BE2C (cell line): ENCODE data around the gene CCDC102B.
"Not testable (repeated sequence)": the region's sequence is repeated elsewhere in the genome, so short reads cannot be mapped to it uniquely, and the experiment has no call there.

Source experiments
- DNase-seq: peaks from one replicate; pipeline ENCODE4 v3.0.0-alpha.2; 2020
- H3K27me3 ChIP-seq: fragments of 250-450 bp; sonication (Bioruptor Pico); 2 replicates; pipeline ENCODE4 v1.5.1; 2020; ENCODE audit warnings: mild to moderate bottlenecking
- H3K36me3 ChIP-seq: fragments of 250-450 bp; sonication (Bioruptor Pico); 2 replicates; pipeline ENCODE4 v1.5.1; 2020; ENCODE audit warnings: mild to moderate bottlenecking
- H3K4me1 ChIP-seq: fragments of 250-450 bp; sonication (Bioruptor Pico); 2 replicates; pipeline ENCODE4 v1.5.1; 2020
- H3K4me3 ChIP-seq: 2 replicates; pipeline ENCODE4 v1.5.1; 2011; ENCODE audit warnings: low read depth, low read length
- H3K9me3 ChIP-seq: fragments of 250-450 bp; sonication (Bioruptor Pico); 2 replicates; pipeline ENCODE4 v1.5.1; 2020
- TF ChIP-seq, protein P1 (sequence below): IDR thresholded peaks from 2 replicates; pipeline ENCODE4 v1.5.1; 2012; ENCODE audit warnings: mild to moderate bottlenecking, low read depth, low read length

The CCDC102B gene

DNA sequence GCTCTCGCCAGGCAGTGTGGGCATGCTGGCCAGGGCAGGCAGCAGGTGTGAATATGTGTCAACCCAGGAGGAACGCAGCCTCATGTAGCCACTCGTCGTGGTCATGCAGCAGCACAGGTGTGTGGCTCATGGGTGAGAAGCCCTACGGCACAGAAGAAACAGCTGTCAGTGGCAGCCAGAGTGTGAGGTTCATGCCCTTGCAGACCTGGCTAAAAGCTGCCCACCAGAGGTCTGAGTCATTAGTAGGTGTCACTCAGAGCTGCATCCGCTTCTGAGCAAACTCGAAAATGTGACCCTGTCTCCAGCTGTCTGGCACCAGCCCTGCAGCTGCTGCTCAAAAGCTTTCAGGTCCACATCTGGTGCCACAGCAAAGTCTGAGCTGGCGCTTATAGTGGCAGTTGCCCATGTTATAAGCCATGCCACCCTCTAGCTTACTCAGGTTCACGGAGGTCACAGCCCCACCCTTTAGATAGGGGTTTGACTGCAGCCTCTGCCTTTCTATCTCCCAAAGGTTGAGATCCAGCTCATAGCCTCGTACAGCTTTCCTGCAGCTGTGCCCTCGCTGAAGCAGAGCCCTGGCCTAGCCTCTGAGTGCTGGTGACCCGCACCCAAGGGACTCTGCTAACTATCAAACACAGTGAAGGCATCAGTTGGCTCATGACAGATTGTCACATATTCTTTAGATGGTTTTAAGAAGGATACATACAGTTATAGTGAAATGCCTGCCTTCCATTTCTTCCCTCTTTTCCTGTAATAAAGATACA, 195.0 kb downstream of the CCDC102B start:
- no peaks in the 10 kb centered on the region for H3K27me3 ChIP-seq
- H3K4me1 ChIP-seq = peaks cover 4% of the 10 kb centered on the region; the same call in 1 of the 2 replicates
- TF ChIP-seq, protein P1, sequence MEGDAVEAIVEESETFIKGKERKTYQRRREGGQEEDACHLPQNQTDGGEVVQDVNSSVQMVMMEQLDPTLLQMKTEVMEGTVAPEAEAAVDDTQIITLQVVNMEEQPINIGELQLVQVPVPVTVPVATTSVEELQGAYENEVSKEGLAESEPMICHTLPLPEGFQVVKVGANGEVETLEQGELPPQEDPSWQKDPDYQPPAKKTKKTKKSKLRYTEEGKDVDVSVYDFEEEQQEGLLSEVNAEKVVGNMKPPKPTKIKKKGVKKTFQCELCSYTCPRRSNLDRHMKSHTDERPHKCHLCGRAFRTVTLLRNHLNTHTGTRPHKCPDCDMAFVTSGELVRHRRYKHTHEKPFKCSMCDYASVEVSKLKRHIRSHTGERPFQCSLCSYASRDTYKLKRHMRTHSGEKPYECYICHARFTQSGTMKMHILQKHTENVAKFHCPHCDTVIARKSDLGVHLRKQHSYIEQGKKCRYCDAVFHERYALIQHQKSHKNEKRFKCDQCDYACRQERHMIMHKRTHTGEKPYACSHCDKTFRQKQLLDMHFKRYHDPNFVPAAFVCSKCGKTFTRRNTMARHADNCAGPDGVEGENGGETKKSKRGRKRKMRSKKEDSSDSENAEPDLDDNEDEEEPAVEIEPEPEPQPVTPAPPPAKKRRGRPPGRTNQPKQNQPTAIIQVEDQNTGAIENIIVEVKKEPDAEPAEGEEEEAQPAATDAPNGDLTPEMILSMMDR = no peak
- DNase-seq = peak; percentile 33
- H3K4me3 ChIP-seq = no peak overlapping the region
- no peaks in the 10 kb centered on the region for H3K9me3 ChIP-seq
- H3K36me3 ChIP-seq = no peaks in the 10 kb centered on the region

DNA sequence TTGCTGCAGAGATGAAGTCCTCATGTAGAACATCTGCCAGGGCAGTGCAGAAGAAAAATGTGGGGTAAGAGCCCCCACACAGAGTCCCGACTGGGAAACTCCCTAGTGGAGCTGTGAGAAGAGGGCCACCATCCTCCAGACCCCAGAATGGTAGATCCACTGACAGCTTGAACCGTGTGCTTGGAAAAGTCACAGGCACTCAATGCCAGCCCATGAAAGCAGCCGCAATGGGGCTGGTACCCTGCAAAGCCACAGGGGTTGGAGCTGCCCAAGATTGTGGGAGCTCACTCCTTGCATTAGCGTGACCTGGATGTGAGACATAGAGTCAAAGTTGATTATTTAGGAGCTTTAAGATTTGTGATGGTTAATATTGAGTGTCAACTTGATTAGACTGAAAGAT, 197.8 kb downstream of the CCDC102B start:
- TF ChIP-seq, protein P1 = no peak
- H3K36me3 ChIP-seq = no peaks in the 10 kb centered on the region
- no peak for DNase-seq

DNA sequence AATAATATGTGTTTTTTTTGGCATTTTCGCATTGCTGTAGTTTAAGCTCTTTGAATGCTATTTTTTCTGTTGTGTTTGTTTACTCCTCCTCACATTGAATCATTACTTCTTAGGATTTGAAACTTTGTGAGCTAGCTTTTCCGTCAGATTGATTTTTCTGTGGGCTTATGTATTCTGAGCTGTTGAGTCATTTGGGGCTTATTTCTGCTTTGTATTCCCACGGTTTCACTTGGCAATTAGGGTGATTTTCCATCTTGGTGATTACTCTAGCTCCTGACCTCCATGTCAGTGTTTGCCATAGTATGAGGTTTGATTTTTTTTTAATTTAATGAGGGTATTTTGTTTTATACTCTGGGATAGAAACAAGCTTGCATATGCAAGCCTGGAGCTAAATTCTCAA, 200.0 kb downstream of the CCDC102B start:
- Histone ChIP-seq H3K36me3 (no peaks in the 10 kb centered on the region), H3K4me3 (no peak overlapping the region), H3K27me3 (no peaks in the 10 kb centered on the region), H3K9me3 (no peaks in the 10 kb centered on the region), H3K4me1 (no peaks in the 10 kb centered on the region)
- DNase-seq = no peak
- TF ChIP-seq, protein P1 = no peak

More for the DNA sequence above, 197.8 kb downstream of the CCDC102B start:
- no peaks in the 10 kb centered on the region for H3K9me3 ChIP-seq
- H3K4me3 ChIP-seq = no peak overlapping the region
- H3K27me3 ChIP-seq = no peaks in the 10 kb centered on the region
- H3K4me1 ChIP-seq = peaks cover 4% of the 10 kb centered on the region; the same call in 1 of the 2 replicates

DNA sequence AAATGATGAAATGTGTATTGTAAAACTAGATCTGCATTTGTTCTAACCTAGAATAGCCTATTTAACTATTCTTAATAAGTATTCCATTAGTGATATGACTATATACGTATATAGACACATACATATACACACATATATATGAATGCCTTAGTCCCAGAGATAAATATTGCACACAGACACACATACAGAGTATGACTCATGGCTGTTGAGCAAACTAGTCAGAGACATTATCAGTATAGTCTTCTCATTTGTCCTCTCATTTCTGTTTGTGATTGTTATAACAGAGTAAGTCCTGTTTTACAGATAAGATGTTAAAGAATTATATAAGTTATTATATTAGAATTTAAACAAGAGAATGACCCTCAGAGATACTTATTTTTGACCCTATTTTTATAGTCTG, 202.5 kb downstream of the CCDC102B start:
- Histone ChIP-seq H3K4me3 (no peak overlapping the region), H3K27me3 (no peaks in the 10 kb centered on the region), H3K36me3 (no peaks in the 10 kb centered on the region), H3K4me1 (no peaks in the 10 kb centered on the region), H3K9me3 (no peaks in the 10 kb centered on the region)
- DNase-seq = no peak
- TF ChIP-seq, protein P1 = no peak

DNA sequence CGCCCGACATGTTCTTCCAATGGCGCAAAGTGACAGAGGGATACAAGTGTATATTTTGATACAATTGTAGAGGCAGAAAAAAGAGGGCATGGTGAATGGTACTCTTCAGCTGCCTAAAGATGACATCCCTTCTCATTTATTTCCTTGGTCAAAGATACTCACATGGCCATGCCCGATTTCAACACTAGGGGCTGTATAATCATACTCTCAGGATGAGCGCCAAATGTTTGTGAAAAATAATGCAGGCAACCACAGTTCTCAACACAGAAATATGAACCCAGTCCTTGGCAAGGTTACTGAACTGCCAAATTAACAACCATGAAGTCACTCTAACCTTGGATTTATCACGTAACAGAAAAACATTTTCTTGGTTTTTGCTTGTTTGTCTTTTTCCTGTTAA, 204.4 kb downstream of the CCDC102B start:
- Histone ChIP-seq H3K4me1 (no peaks in the 10 kb centered on the region), H3K4me3 (no peak overlapping the region), H3K36me3 (no peaks in the 10 kb centered on the region), H3K27me3 (no peaks in the 10 kb centered on the region), H3K9me3 (no peaks in the 10 kb centered on the region)
- no peak for DNase-seq
- TF ChIP-seq, protein P1 = peak; percentile 36; the same call in 1 of the 2 replicates

DNA sequence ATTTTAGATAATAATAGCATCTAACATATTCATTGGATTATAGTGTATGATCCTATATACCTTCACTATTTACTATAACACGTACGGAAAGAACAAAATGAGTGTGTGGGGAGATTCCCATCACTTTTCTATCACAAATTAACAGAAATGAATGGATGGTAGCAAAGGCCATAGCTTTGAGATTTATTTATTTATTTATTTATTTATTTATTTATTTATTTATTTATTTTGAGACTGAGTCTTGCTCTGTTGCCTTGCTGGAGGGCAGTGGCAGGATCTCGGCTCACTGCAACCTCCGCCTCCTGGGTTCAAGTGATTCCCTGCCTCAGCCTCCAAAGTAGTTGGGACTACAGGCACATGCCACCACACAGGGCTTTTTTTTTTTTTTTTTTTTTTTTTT, 208.3 kb downstream of the CCDC102B start:
- not testable (repeated sequence) for DNase-seq

More for the DNA sequence above, 208.3 kb downstream of the CCDC102B start:
- not testable (repeated sequence) for H3K36me3 ChIP-seq, H3K4me1 ChIP-seq, H3K4me3 ChIP-seq, H3K9me3 ChIP-seq, H3K27me3 ChIP-seq
